ENCODE data around the gene SLC30A2.

Gene SLC30A2

DNA sequence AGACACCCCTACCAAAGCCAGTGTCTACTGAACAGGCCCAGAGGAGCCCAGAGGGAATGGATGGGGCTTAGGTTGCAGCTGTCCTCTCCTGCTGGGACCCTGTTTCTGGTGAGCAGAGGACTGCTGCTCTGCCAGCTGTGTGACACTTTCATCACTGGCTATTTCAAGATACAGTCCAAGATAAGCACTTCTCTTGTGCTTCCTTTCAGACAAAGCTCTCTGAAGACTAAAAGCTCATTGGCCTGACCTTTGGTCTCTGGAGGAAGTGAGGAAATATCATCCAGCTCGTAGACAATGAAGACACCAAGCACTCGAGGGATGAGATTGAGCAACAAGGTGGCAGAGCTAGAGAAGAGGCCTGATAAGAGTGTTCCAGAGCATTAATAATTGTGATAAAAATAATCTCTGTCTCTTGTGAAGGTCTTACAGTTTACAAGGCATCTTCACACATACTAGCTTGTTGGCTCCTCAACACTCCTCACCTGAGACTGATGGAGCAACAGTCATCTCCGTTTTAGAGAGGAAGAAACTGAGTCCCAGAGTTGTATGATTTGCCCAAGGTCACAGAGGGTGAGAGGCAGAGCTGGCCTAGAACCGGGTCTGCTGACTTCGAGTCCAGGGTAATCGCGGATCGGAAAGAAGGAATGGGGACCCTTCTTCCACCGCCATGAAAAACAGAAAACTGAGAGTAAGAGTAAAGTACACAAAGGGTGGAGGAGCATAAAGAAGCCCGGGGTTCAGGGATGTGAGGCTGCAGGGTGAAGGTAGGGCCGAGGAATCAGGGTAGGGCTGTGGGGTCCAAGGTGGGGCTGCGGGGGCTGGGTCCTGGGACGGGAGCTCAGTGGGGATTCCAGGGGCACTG, 48.7 kb downstream of the SLC30A2 start:
- DNase-seq (ENCODE audit: low read depth): no peak

GRCh38 chr1:25994402-25995150, 51.3 kb downstream of the SLC30A2 start:
- H3K4me3 ChIP-seq (ENCODE audit: control insufficient read depth, low read depth, low read length): no peak overlapping the region
- no peak for DNase-seq (ENCODE audit: low read depth)
- TF ChIP-seq, protein P1, sequence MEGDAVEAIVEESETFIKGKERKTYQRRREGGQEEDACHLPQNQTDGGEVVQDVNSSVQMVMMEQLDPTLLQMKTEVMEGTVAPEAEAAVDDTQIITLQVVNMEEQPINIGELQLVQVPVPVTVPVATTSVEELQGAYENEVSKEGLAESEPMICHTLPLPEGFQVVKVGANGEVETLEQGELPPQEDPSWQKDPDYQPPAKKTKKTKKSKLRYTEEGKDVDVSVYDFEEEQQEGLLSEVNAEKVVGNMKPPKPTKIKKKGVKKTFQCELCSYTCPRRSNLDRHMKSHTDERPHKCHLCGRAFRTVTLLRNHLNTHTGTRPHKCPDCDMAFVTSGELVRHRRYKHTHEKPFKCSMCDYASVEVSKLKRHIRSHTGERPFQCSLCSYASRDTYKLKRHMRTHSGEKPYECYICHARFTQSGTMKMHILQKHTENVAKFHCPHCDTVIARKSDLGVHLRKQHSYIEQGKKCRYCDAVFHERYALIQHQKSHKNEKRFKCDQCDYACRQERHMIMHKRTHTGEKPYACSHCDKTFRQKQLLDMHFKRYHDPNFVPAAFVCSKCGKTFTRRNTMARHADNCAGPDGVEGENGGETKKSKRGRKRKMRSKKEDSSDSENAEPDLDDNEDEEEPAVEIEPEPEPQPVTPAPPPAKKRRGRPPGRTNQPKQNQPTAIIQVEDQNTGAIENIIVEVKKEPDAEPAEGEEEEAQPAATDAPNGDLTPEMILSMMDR (IDR thresholded peaks at IDR 0.05; ENCODE audit: control insufficient read depth, insufficient read depth, low read depth, low read length, missing control alignments): no peak

More for the DNA sequence above, 48.7 kb downstream of the SLC30A2 start:
- peak overlapping the region; percentile 60 for H3K4me3 ChIP-seq (ENCODE audit: control insufficient read depth, low read depth, low read length)
- TF ChIP-seq, protein P1 (IDR thresholded peaks at IDR 0.05; ENCODE audit: control insufficient read depth, insufficient read depth, low read depth, low read length, missing control alignments): no peak

DNA sequence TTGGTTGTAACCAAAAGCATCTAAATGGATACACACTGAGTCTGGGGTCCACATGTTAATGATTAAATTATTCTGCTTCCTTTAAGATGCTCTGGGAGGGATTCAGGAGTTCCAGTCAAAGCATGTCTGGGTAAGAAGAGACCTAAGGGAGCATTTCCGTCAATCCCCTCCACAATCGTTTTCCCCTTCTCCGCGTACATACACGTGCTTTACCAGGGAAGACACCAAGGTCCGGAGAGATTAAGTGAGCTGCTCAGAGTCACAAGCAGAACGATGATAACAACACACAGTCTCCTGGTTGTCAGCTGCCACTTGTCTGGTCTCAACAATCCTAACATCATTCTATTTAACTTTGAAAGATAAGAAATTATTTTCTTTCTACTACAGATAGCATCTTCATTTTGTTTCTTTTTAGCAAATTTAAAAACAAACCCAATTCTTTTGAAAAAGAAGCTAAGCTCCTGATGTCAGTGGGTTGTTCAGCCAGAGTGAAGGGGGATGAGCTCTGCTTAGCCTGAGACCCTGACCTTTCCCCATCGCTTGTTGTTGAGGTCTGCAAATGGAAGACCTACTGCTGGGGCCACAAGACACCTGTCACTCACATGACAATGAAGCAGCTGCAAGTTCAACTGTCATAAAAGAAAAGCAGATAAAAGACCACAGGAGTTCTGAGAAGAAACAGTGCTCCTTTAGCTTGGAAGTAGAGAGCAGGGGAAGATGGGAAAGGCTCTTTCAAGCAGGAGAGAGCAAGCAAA, 52.5 kb downstream of the SLC30A2 start:
- TF ChIP-seq, protein P1 (IDR thresholded peaks at IDR 0.05; ENCODE audit: control insufficient read depth, insufficient read depth, low read depth, low read length, missing control alignments): no peak
- no peak for DNase-seq (ENCODE audit: low read depth)
- no peak overlapping the region for H3K4me3 ChIP-seq (ENCODE audit: control insufficient read depth, low read depth, low read length)

DNA sequence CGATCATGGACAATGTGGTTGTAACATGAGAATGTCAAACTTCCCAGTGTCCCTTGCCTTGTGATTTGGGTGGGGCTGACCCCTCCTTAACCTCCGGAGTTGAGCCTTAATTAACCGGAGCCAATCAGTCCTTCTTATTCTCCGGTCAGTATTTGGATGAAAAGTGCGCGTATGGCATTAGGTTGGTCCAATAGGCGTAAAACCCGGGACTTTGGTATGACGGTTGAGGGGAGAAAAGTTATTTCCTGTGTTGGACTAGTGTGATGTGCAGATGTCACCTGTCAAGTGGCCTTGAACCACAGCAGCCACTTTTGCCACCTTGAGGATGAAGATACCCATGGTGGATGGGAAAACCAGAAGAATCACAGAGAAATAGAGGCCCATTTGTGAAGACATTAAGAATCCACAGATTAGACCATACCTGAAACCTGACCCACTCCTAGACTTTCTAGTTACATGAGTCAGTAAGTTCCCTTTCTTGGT, 53.2 kb downstream of the SLC30A2 start:
- TF ChIP-seq, protein P1 (IDR thresholded peaks at IDR 0.05; ENCODE audit: control insufficient read depth, insufficient read depth, low read depth, low read length, missing control alignments): no peak
- no peak for DNase-seq (ENCODE audit: low read depth)

DNA sequence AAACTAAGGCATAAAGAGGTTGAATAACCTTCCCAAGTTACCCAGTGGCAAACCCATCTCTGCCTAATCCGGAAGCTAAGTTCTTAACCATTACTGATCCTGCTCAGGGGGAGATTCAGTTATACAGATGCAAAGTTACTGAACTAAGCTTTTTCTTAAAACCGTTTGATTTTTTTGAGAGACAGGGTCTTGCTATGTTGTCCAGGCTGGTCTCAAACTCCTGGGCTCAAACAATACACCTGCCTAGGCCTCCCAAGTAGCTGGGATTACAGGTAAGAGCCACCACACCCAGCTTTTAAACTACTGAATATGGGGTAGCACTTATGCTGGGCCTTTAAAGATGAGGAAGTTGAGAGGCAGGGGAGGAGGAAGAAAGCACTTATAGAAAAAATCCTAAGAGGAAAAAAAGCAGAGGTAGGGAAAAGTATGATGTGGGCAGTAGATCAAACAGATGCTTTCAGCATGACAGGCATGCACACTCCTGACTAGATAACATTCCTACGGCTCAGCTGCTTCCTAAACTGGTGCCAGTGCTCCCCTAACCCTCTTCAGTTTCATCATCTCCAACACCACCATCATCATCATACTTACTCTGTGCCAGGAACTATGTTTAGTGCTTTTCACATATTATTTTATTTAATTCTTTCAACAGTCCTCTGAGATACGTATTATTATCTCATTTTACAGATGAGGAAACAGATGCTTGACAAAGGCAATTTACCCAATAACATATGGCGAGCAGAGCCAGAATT, 53.8 kb downstream of the SLC30A2 start:
- DNase-seq (ENCODE audit: low read depth): no peak
- TF ChIP-seq, protein P1 (IDR thresholded peaks at IDR 0.05; ENCODE audit: control insufficient read depth, insufficient read depth, low read depth, low read length, missing control alignments): no peak
- H3K4me3 ChIP-seq (ENCODE audit: control insufficient read depth, low read depth, low read length): no peak overlapping the region

More for the DNA sequence above, 53.2 kb downstream of the SLC30A2 start:
- no peak overlapping the region for H3K4me3 ChIP-seq (ENCODE audit: control insufficient read depth, low read depth, low read length)

Measured in AG09309 (cell line).